Activated T-cell treated with anti-CD3 and anti-CD28 coated beads, Interleukin-2, amount 50 U/mL, for 72 hours (primary cell): Measurements from ENCODE around the gene NRG3. TPM values are rescaled to one million over a fixed set of nuclear protein-coding genes. Genes with fewer than 3 reads are reported as not detected.
"Not testable (repeated sequence)": the region's sequence is repeated elsewhere in the genome, so short reads cannot be mapped to it uniquely, and the experiment has no call there.

Experiments used
- ATAC-seq, 2 donors: fragments of 150-1000 bp; cut with Tn5 transposase; replicated peaks in 1 of 2; 2 replicates each; pipeline ENCODE4 v1.10.0; 2021; ENCODE audit warnings: moderate library complexity in 2 of 2, mild to moderate bottlenecking in 1 of 2
- DNase-seq, 2 donors: peaks; one replicate each; pipeline ENCODE4 v3.0.0; 2021 to 2022; ENCODE audit warnings: mixed read lengths in 1 of 2
- H3K27ac Mint-ChIP-seq: one replicate; pipeline ENCODE4 v1.8.0; 2022; ENCODE audit warnings: mild to moderate bottlenecking, moderate library complexity, mixed read lengths
- H3K27me3 Mint-ChIP-seq: one replicate; pipeline ENCODE4 v1.8.0; 2022; ENCODE audit warnings: low read depth, mixed read lengths
- H3K36me3 Mint-ChIP-seq, 2 donors: one replicate each; pipeline ENCODE4 v1.8.0; 2022; ENCODE audit warnings: mixed read lengths in 2 of 2, mild to moderate bottlenecking in 1 of 2; ENCODE audit not compliant: insufficient read depth in 2 of 2
- H3K4me1 Mint-ChIP-seq: one replicate; pipeline ENCODE4 v1.8.0; 2022; ENCODE audit warnings: low read depth, mixed read lengths
- H3K4me3 Mint-ChIP-seq, 2 donors: one replicate each; pipeline ENCODE4 v1.8.0; 2022; ENCODE audit warnings: mild to moderate bottlenecking in 2 of 2, mixed read lengths in 2 of 2, moderate library complexity in 2 of 2
- H3K9me3 Mint-ChIP-seq, 2 donors: one replicate each; pipeline ENCODE4 v1.8.0; 2022; ENCODE audit warnings: mixed read lengths in 2 of 2
- total RNA-seq, 2 donors: library from RNA; stranded (reverse); gene quantifications; one replicate each; pipeline ENCODE4 v1.2.3, GENCODE V29; 2022

NRG3 gene
- total RNA-seq, 2 donors from 2014 or later = not detected

DNA sequence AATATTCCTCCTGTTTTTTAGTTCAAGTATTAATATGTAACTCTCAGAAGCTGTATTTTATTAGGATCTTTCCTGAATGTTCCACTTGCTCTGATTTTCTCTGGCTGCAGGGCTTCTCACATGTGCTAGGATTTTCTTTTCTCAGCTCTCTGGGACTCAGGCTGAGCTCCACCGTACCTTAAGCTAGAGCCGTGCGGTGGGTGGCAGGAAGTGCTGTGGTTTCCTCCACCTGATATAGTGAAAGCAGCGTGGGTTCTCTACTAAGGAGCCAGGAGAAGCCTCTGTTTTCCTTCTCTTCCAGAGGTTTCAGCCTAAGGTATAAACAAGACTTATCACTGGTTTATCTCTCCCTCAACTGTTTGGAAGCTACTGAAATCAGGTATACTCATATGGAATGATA, 433.6 kb downstream of the NRG3 start:
- DNase-seq = no peak
- H3K36me3 Mint-ChIP-seq = no peaks in the 10 kb centered on the region
- no peak for ATAC-seq
- H3K4me3 Mint-ChIP-seq = no peak overlapping the region
- H3K9me3 Mint-ChIP-seq = peaks cover 0 to 8% of the 10 kb centered on the region in 2 donors
- H3K4me1 Mint-ChIP-seq = no peaks in the 10 kb centered on the region
- H3K27ac Mint-ChIP-seq = no peak overlapping the region
- H3K27me3 Mint-ChIP-seq = no peaks in the 10 kb centered on the region

GRCh38 chr10:82310839-82311238, 435.8 kb downstream of the NRG3 start:
- no peaks in the 10 kb centered on the region for H3K36me3 Mint-ChIP-seq
- peaks cover 0 to 8% of the 10 kb centered on the region in 2 donors for H3K9me3 Mint-ChIP-seq
- H3K4me1 Mint-ChIP-seq = no peaks in the 10 kb centered on the region
- no peak for DNase-seq
- no peak for ATAC-seq
- H3K27me3 Mint-ChIP-seq = no peaks in the 10 kb centered on the region
- H3K27ac Mint-ChIP-seq = no peak overlapping the region
- H3K4me3 Mint-ChIP-seq = no peak overlapping the region

DNA sequence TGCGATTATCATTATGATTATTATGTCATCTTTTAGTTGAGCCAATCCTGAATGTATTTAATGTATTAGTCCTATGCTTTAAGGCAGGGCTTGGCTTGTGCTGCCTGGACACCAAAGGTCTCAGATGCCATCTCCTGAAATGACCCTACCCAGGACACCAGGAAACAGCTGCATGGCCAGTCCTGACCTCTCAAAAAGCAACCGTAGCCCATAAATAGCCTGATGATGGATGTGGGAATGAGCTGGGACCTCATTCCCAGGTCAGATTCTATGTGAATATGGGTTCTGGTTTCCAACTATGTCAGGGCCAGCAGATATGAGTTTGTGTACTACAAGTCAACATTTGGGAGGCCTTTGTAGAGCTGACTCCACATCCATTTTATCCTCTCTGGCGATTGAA, 438.4 kb downstream of the NRG3 start:
- Mint-ChIP-seq H3K27me3 (no peaks in the 10 kb centered on the region), H3K4me3 (no peak overlapping the region), H3K27ac (no peak overlapping the region), H3K9me3 (peaks cover 2 to 8% of the 10 kb centered on the region in 2 donors), H3K4me1 (no peaks in the 10 kb centered on the region), H3K36me3 (no peaks in the 10 kb centered on the region)
- DNase-seq = no peak
- ATAC-seq = no peak

GRCh38 chr10:82318534-82318933, 443.5 kb downstream of the NRG3 start:
- Mint-ChIP-seq H3K27me3 (no peaks in the 10 kb centered on the region), H3K4me1 (no peaks in the 10 kb centered on the region), H3K9me3 (peaks cover 0 to 6% of the 10 kb centered on the region in 2 donors), H3K27ac (no peak overlapping the region), H3K4me3 (no peak overlapping the region), H3K36me3 (no peaks in the 10 kb centered on the region)
- DNase-seq = no peak
- ATAC-seq = no peak

DNA sequence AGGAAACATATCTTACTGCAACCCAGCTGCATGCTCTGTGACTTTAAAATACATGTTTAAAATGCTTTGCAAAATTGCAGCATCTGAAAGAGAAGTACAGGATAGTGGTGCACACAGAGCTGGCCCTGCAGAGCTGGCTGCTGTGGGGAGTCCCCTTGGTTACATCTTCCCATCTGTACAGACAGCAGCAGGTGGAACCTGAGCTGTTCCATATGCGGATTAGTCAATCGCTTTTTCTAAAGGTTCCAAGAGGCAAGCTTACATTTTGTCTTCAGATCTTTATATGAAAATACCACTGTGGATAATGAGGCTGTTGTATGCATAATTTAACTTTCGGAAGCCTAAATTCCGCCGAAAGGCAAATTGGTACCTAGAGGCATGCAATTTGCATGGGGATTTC, 444.1 kb downstream of the NRG3 start:
- no peak overlapping the region for H3K4me3 Mint-ChIP-seq
- no peaks in the 10 kb centered on the region for H3K36me3 Mint-ChIP-seq
- no peak overlapping the region for H3K27ac Mint-ChIP-seq
- no peaks in the 10 kb centered on the region for H3K4me1 Mint-ChIP-seq
- ATAC-seq (no peak), DNase-seq (no peak)
- H3K9me3 Mint-ChIP-seq = peaks cover 0 to 6% of the 10 kb centered on the region in 2 donors
- H3K27me3 Mint-ChIP-seq = no peaks in the 10 kb centered on the region

DNA sequence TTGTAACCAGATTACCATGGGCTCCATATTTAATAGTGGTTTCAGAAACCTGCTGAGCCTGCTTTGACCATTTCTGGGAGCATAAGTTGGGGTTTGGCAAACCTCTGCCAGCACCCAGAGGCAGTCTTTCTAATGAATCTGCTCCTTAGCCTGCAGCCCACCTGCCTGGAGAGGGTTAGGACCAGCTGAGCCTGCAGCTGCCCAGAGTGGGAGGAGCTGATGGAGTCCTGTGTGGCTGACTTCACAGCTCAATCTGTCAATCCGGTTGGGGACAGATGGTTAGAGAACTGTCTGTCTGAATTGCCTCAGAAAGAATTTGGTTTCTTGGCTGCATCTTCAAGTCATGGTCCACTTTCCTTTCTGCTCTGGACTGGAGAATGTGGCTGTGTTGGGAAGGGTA, 444.6 kb downstream of the NRG3 start:
- H3K4me1 Mint-ChIP-seq = no peaks in the 10 kb centered on the region
- no peaks in the 10 kb centered on the region for H3K27me3 Mint-ChIP-seq
- H3K4me3 Mint-ChIP-seq = no peak overlapping the region
- no peak for ATAC-seq
- H3K9me3 Mint-ChIP-seq = peaks cover 0 to 6% of the 10 kb centered on the region in 2 donors
- no peak overlapping the region for H3K27ac Mint-ChIP-seq
- no peak for DNase-seq
- H3K36me3 Mint-ChIP-seq = no peaks in the 10 kb centered on the region

- Mint-ChIP-seq H3K27ac (no peak overlapping the region), H3K27me3 (no peaks in the 10 kb centered on the region), H3K4me1 (no peaks in the 10 kb centered on the region), H3K36me3 (no peaks in the 10 kb centered on the region), H3K4me3 (no peak overlapping the region), H3K9me3 (peaks cover 2 to 13% of the 10 kb centered on the region in 2 donors)
- no peak for DNase-seq
- ATAC-seq = no peak
These were observed 446.7 kb downstream of the NRG3 start for GRCh38 chr10:82321724-82322123.

DNA sequence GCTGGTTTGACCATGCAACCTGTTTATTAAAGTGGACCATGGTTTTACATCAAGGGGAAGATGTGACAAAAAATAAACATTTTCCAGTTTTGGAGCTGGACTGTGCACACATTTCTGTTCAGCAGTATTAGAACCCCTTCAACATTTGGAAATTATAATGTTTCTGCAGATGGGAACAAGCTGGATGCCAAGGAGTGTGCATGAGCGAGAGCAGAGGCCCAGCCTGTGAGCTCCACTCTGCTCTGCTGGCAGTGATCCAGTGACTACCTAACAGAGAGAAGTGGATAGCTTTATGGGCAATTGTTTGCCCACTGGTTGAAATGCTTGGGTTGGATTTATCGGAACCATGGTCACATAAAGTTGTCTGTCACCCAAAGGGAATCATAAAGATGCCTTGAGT, 456.7 kb downstream of the NRG3 start:
- ATAC-seq (no peak), DNase-seq (no peak)
- H3K27me3 Mint-ChIP-seq = no peaks in the 10 kb centered on the region
- H3K4me1 Mint-ChIP-seq = no peaks in the 10 kb centered on the region
- no peaks in the 10 kb centered on the region for H3K36me3 Mint-ChIP-seq
- H3K9me3 Mint-ChIP-seq = peaks cover 2 to 3% of the 10 kb centered on the region in 2 donors
- no peak overlapping the region for H3K27ac Mint-ChIP-seq
- H3K4me3 Mint-ChIP-seq = no peak overlapping the region

GRCh38 chr10:82335831-82336230, 460.8 kb downstream of the NRG3 start:
- Mint-ChIP-seq H3K27me3 (no peaks in the 10 kb centered on the region), H3K27ac (no peak overlapping the region), H3K36me3 (no peaks in the 10 kb centered on the region), H3K4me1 (no peaks in the 10 kb centered on the region), H3K4me3 (no peak overlapping the region), H3K9me3 (peaks cover 5 to 8% of the 10 kb centered on the region in 2 donors)
- ATAC-seq (no peak), DNase-seq (no peak)

DNA sequence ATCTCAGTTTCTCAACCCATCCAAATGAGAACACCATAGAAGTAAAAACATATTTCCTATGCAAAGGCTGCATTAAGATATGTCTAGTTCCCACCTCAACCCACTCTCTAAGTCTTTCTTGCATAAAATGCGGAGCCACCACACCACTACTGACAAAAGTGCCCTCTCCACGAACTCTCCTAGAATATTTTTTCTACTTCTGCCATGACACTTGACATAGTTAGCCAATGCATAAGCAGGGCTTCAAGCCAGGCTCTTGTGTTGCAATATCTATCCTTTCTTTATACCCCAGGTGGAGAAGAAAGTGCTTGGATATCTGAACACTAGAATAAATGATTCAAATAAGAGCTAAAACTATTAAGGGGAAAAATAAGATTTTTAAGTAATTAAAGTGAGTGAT, 465.2 kb downstream of the NRG3 start:
- H3K9me3 Mint-ChIP-seq = peaks cover 5 to 6% of the 10 kb centered on the region in 2 donors
- DNase-seq (no peak), ATAC-seq (no peak)
- H3K4me1 Mint-ChIP-seq = no peaks in the 10 kb centered on the region
- no peaks in the 10 kb centered on the region for H3K27me3 Mint-ChIP-seq
- no peak overlapping the region for H3K27ac Mint-ChIP-seq
- H3K36me3 Mint-ChIP-seq = no peaks in the 10 kb centered on the region
- no peak overlapping the region for H3K4me3 Mint-ChIP-seq

DNA sequence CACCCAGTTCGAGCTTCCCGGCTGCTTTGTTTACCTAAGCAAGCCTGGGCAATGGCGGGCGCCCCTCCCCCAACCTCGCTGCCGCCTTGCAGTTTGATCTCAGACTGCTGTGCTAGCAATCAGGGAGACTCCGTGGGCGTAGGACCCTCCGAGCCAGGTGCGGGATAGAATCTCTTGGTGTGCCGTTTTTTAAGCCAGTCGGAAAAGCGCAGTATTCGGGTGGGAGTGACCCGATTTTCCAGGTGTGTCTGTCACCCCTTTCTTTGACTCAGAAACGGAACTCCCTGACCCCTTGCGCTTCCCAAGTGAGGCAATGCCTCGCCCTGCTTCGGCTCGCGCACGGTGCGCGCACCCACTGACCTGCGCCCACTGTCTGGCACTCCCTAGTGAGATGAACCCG, 474.6 kb downstream of the NRG3 start:
- not testable (repeated sequence) for H3K27ac Mint-ChIP-seq, H3K4me1 Mint-ChIP-seq, H3K27me3 Mint-ChIP-seq, H3K4me3 Mint-ChIP-seq, H3K36me3 Mint-ChIP-seq, ATAC-seq, DNase-seq, H3K9me3 Mint-ChIP-seq

- ATAC-seq (no peak), DNase-seq (no peak)
- Mint-ChIP-seq H3K4me1 (no peaks in the 10 kb centered on the region), H3K36me3 (no peaks in the 10 kb centered on the region), H3K4me3 (no peak overlapping the region), H3K27me3 (no peaks in the 10 kb centered on the region), H3K9me3 (peaks cover 4 to 8% of the 10 kb centered on the region in 2 donors), H3K27ac (no peak overlapping the region)
These were observed 478.4 kb downstream of the NRG3 start for GRCh38 chr10:82353381-82353780.

GRCh38 chr10:82358486-82359099, 483.6 kb downstream of the NRG3 start:
- no peak for DNase-seq
- Mint-ChIP-seq H3K9me3 (peaks cover 2 to 3% of the 10 kb centered on the region in 2 donors), H3K27me3 (no peaks in the 10 kb centered on the region), H3K27ac (no peak overlapping the region), H3K4me1 (no peaks in the 10 kb centered on the region), H3K4me3 (no peak overlapping the region), H3K36me3 (no peaks in the 10 kb centered on the region)
- no peak for ATAC-seq

DNA sequence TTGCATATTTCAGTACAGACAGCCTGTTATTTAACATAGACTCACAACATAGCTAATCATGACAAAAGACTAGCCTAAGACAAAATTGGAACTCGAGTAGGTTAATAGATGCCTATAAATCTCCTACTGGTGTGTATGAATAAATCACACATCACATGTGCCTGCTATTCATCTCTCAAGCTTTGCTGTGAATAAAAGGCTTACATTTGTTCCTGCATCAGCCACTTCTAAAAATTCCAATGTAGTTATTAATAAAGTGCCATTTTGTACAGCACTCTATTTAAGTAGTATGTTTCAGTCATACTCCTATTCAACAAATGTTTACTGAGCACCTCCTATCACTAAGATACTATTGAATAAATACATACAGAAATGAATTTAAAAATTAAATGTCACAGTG, 486.3 kb downstream of the NRG3 start:
- Mint-ChIP-seq H3K4me3 (no peak overlapping the region), H3K27me3 (no peaks in the 10 kb centered on the region), H3K9me3 (no peaks in the 10 kb centered on the region), H3K4me1 (no peaks in the 10 kb centered on the region), H3K36me3 (no peaks in the 10 kb centered on the region), H3K27ac (no peak overlapping the region)
- ATAC-seq (no peak), DNase-seq (no peak)
